BE2C (cell line): Measurements from ENCODE around the gene TXNRD1.

Source experiments
- DNase-seq: peaks from one replicate; pipeline ENCODE4 v3.0.0-alpha.2; 2020
- H3K27me3 ChIP-seq: fragments of 250-450 bp; sonication (Bioruptor Pico); 2 replicates; pipeline ENCODE4 v1.5.1; 2020; ENCODE audit warnings: mild to moderate bottlenecking
- H3K36me3 ChIP-seq: fragments of 250-450 bp; sonication (Bioruptor Pico); 2 replicates; pipeline ENCODE4 v1.5.1; 2020; ENCODE audit warnings: mild to moderate bottlenecking
- H3K4me1 ChIP-seq: fragments of 250-450 bp; sonication (Bioruptor Pico); 2 replicates; pipeline ENCODE4 v1.5.1; 2020
- H3K4me3 ChIP-seq: 2 replicates; pipeline ENCODE4 v1.5.1; 2011; ENCODE audit warnings: low read depth, low read length
- H3K9me3 ChIP-seq: fragments of 250-450 bp; sonication (Bioruptor Pico); 2 replicates; pipeline ENCODE4 v1.5.1; 2020
- TF ChIP-seq, protein P1 (sequence below): IDR thresholded peaks from 2 replicates; pipeline ENCODE4 v1.5.1; 2012; ENCODE audit warnings: mild to moderate bottlenecking, low read depth, low read length

The TXNRD1 gene

DNA sequence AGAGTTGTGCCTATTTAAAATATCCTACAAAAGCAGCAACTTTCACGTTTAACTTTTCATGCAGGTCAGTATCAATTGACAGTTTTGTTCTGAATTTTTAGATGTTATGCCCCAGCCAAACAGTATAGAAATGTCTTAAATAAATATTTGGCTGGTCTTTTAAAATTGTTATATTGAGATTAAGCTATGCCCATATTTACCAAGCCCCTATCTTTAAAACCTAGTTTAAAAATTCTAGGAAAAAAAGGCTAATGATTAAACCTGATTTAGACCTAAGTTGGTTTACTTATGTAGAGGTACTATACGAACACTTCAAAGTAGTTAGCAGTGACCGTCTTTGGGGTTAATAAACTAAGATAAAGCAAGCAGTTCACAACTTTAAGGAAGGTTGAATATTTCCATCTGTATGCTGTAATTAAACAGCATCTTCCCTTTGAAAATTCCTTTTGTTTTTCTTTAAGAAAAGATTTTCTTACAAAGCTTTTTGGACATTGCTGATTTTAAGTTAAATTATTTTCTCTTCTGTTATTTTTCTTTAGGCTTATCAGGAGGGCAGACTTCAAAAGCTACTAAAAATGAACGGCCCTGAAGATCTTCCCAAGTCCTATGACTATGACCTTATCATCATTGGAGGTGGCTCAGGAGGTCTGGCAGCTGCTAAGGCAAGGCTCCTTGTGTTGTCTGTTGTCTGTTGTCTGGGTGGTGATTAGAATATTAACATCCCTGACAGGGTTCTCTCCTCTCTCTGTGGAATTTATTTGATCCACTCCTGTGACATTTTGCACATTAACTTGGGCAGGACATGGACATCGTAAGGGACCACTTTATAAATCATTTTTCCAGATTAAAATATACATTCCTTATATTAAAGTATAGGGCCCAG lies 95.4 kb downstream of the TXNRD1 start:
- Histone ChIP-seq H3K9me3 (no peaks in the 10 kb centered on the region), H3K4me3 (no peak overlapping the region), H3K27me3 (no peaks in the 10 kb centered on the region), H3K4me1 (0 out of 2 replicates have a peak, but pooled peaks cover 4% of the 10 kb centered on the region), H3K36me3 (peaks cover 60% of the 10 kb centered on the region)
- TF ChIP-seq, protein P1, sequence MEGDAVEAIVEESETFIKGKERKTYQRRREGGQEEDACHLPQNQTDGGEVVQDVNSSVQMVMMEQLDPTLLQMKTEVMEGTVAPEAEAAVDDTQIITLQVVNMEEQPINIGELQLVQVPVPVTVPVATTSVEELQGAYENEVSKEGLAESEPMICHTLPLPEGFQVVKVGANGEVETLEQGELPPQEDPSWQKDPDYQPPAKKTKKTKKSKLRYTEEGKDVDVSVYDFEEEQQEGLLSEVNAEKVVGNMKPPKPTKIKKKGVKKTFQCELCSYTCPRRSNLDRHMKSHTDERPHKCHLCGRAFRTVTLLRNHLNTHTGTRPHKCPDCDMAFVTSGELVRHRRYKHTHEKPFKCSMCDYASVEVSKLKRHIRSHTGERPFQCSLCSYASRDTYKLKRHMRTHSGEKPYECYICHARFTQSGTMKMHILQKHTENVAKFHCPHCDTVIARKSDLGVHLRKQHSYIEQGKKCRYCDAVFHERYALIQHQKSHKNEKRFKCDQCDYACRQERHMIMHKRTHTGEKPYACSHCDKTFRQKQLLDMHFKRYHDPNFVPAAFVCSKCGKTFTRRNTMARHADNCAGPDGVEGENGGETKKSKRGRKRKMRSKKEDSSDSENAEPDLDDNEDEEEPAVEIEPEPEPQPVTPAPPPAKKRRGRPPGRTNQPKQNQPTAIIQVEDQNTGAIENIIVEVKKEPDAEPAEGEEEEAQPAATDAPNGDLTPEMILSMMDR = no peak
- no peak for DNase-seq

DNA sequence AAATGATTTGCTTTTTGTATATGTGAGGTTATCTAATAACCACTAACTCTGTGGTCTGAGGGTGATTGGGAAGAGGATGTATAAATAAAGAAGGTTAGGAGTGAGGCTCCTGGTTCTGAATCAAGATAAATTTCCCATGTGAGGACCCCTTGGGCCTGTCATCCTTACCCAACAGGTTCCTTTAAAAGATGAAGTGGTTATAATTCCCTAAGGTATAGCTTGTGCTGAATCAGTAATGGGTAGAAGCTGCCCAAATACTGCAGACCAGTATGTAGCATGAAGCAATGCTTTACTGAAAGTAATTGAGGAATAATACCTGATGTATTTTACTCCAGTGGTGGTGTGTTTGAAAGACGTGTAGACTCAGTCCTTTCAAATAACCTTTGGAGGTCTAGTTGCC lies 96.6 kb downstream of the TXNRD1 start:
- TF ChIP-seq, protein P1 = no peak
- Histone ChIP-seq H3K36me3 (peaks cover 71% of the 10 kb centered on the region), H3K9me3 (no peaks in the 10 kb centered on the region), H3K4me1 (0 out of 2 replicates have a peak, but pooled peaks cover 4% of the 10 kb centered on the region), H3K4me3 (no peak overlapping the region), H3K27me3 (no peaks in the 10 kb centered on the region)
- DNase-seq = no peak

DNA sequence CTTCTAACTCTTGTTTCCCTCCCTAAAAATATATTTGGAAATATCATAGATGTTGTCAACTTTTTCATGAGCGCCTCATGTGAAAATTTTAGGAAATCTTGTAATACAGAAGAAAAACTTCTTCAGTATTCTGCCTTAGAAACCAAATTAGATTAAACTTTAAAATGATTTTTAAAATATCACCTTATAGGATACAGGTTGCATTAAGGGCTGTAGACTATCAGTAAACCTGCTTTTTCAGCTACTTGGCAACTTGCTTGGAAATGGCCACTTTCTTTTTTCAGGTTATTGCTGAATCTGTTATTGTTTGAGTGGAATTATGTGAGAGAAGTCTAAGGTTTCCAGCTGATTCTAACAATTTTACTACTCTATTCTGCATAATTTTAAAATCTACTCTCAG lies 97.1 kb downstream of the TXNRD1 start:
- no peak for DNase-seq
- TF ChIP-seq, protein P1 = no peak
- H3K36me3 ChIP-seq = peaks cover 75% of the 10 kb centered on the region
- H3K27me3 ChIP-seq = no peaks in the 10 kb centered on the region
- no peak overlapping the region for H3K4me3 ChIP-seq
- no peaks in the 10 kb centered on the region for H3K4me1 ChIP-seq
- no peaks in the 10 kb centered on the region for H3K9me3 ChIP-seq

DNA sequence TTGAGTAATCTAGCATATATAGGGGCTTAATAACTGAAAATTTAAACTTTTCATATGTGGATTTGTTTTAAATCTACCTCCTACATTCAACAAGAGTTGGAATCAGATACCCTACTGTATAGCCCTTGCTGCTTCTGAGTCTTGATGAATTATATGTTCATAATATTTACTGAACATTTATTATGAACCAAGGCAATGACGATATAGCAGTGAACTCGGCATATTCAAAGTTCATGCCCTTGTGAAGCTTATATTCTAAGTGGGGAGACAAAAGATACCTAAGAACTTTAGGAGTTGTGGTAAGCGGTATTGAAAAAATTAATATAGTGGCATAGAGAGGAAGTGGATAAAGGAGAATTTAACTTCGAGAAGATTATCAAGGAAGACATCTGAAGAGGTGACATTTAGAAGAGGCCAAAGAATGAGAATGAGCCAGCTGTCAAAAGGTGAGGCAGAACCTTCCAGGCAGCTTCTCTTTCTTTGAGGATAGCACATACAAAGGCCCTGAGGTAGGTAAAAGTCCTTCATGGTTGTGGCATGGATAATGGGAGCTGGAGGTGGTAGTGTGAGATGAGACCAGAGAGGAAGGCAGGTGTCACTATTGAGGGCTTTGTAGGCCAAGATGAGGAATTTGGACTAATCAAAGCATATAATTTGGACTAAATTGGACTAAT lies 98.1 kb downstream of the TXNRD1 start:
- DNase-seq = no peak
- peaks cover 86% of the 10 kb centered on the region for H3K36me3 ChIP-seq
- H3K4me1 ChIP-seq = no peaks in the 10 kb centered on the region

DNA sequence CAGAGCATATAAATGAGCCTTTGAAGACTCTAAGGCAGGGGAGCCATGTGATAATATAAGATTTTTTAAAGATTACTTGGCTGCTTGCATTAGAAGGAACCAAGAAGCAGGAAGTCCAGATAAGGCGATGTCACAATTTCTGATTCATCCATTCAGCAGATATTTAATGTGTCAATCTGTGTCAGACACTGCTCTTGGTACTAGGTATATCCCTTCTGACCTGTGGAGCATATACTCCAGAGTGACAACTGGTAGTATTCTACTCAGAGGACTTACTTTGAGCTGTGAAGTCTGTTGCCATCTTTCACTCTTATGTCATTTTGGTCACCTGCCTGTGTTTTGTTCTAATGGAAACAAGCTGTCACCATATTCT lies 98.6 kb downstream of the TXNRD1 start:
- no peaks in the 10 kb centered on the region for H3K27me3 ChIP-seq
- peaks cover 91% of the 10 kb centered on the region for H3K36me3 ChIP-seq
- H3K4me3 ChIP-seq = no peak overlapping the region
- H3K4me1 ChIP-seq = no peaks in the 10 kb centered on the region; the same call in 1 of the 2 replicates
- DNase-seq = no peak
- TF ChIP-seq, protein P1 = no peak
- no peaks in the 10 kb centered on the region for H3K9me3 ChIP-seq

More for the DNA sequence above, 98.1 kb downstream of the TXNRD1 start:
- Histone ChIP-seq H3K4me3 (no peak overlapping the region), H3K27me3 (no peaks in the 10 kb centered on the region), H3K9me3 (no peaks in the 10 kb centered on the region)
- TF ChIP-seq, protein P1 = no peak
